Raji (cell line): Measurements from ENCODE around the gene ENO1.

ENCODE experiments used
- POLR2A ChIP-seq: IDR thresholded peaks from 2 replicates; pipeline ENCODE4 v1.6.1; 2011; ENCODE audit warnings: low read depth, low read length, control low read depth; ENCODE audit not compliant: insufficient read depth

ENO1 gene

DNA sequence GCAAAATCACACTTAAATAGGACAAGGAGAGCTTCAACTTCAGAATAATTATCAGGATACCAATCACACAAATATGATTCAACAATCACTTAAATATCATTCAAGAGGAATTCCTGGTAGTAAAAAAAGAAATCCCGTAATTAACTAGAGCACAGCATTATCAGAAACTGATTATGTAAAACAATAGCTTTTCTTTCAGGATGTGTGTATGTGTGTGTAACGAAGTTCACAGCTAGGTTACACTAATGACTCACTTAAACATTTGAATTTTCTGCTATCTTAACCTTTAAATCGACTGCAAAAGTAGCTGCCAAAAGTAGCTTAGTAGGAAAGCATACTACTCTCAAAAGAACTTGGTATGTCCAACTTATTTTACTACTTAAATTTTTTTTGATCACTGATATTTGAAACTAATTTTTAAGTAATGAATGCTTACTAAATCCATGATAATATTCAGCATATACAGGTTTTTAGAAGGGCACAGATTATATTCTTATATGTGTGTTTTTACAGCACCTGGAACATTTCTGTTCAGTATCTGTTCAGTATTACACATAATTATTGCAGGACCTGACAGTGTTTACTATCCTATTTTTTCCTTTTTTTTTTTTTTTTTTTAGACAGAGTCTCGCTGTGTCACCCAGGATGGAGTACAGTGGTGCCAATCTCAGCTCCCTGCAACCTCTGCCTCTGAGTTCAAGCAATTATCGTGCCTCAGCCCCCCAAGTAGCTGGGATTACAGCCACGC lies 65.3 kb downstream of the ENO1 start:
- no peak for TF ChIP-seq POLR2A

DNA sequence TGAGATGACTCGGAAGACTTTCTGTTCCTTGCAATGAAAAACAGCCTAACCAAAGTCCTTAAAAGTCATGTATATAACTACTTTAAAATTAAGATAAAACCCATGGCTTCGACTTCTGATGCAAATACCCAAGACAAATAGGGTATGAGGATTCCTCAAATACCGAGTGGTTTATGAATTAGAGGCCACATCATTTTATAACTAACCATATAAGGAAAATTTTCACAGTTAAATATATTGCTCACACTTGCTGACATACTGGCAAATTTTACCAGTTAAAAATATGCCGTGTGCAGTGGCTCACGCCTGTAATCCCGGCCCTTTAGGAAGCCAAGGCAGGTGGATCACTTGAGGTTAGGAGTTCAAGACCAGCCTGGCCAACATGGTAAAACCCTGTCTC lies 66.4 kb downstream of the ENO1 start:
- no peak for TF ChIP-seq POLR2A
